ENCODE data around the gene MAGEB1. TPM values are rescaled to one million over a fixed set of nuclear protein-coding genes. Genes with fewer than 3 reads are reported as not detected.

Gene MAGEB1
- total RNA-seq, 1 donor from 2014 or later = not detected

DNA sequence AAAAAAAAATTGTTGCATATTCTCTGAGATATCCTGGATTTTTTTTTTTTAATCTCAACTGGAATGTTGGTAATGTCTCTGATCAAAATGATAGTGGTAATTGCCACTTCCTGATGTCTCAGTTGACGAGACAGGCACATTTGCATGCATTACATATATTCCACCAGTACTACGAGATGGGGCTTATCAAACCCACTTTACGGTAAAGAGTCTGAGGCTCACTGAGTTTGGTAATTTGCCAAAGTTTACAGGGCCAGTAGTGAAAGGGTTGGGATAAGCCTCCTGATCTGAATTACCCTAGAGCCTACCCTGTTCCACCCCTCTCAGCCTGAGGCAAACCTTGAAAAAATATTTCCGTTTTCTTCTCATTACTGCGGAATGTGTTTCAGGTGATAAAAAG, 26.3 kb upstream of the MAGEB1 start:
- Histone ChIP-seq H3K4me1 (no peaks in the 10 kb centered on the region), H3K27me3 (ENCODE audit: low read depth) (no peaks in the 10 kb centered on the region), H3K36me3 (no peaks in the 10 kb centered on the region), H3K9me3 (replicated peaks) (no peaks in the 10 kb centered on the region), H3K4me3 (no peak overlapping the region), H3K27ac (replicated peaks) (no peak overlapping the region)
- TF ChIP-seq, protein P1, sequence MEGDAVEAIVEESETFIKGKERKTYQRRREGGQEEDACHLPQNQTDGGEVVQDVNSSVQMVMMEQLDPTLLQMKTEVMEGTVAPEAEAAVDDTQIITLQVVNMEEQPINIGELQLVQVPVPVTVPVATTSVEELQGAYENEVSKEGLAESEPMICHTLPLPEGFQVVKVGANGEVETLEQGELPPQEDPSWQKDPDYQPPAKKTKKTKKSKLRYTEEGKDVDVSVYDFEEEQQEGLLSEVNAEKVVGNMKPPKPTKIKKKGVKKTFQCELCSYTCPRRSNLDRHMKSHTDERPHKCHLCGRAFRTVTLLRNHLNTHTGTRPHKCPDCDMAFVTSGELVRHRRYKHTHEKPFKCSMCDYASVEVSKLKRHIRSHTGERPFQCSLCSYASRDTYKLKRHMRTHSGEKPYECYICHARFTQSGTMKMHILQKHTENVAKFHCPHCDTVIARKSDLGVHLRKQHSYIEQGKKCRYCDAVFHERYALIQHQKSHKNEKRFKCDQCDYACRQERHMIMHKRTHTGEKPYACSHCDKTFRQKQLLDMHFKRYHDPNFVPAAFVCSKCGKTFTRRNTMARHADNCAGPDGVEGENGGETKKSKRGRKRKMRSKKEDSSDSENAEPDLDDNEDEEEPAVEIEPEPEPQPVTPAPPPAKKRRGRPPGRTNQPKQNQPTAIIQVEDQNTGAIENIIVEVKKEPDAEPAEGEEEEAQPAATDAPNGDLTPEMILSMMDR (IDR thresholded peaks at IDR 0.05; ENCODE audit: borderline replicate concordance) = no peak
- no peak for DNase-seq
- intact Hi-C loops (cut with micrococcal nuclease) = no loop called here

DNA sequence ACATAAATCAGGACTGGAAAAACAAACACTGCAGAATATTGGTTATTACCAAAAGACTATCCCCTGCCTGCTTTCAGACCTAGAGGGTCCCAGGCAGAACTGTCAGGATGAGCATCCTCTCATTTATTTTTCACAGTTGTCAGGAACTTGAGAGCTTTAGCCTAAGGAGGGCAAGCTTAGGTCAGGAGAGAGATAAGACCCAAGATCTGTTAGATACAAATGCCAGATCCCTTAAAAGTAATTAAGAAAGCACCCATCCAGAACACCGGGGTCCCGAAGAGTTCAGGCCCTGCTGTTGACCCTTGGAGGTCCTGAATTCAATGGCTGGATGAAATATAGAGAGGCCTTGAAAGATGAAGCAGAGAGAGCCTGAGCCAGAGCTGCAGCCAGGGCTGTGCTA, 22.4 kb upstream of the MAGEB1 start:
- Histone ChIP-seq H3K9me3 (replicated peaks) (no peaks in the 10 kb centered on the region), H3K27ac (replicated peaks) (no peak overlapping the region), H3K27me3 (ENCODE audit: low read depth) (no peaks in the 10 kb centered on the region), H3K4me1 (no peaks in the 10 kb centered on the region), H3K4me3 (no peak overlapping the region), H3K36me3 (no peaks in the 10 kb centered on the region)
- no peak for DNase-seq
- TF ChIP-seq, protein P1 (IDR thresholded peaks at IDR 0.05; ENCODE audit: borderline replicate concordance) = no peak
- intact Hi-C loops (cut with micrococcal nuclease) = no loop called here

DNA sequence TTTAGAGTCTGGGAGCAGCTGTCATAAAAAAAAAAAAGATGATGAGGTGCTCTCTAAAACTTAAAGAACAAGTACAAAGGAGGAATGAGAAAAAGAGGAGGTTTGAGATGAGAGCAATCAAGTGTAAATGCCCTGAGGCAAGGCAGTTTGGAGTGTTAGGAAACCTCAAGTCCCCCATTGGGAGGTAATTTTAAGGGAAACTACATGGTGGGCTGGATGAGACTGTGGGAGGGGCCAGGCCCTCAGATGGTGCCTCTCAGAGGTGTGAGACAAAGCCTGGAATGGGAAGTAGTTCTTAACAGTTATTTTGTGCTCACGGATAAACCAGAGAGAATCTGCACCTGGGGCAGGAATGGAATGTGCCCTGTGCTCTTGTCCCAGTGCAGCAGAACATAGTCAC, 18.4 kb upstream of the MAGEB1 start:
- Histone ChIP-seq H3K4me3 (no peak overlapping the region), H3K27ac (replicated peaks) (no peak overlapping the region)

DNA sequence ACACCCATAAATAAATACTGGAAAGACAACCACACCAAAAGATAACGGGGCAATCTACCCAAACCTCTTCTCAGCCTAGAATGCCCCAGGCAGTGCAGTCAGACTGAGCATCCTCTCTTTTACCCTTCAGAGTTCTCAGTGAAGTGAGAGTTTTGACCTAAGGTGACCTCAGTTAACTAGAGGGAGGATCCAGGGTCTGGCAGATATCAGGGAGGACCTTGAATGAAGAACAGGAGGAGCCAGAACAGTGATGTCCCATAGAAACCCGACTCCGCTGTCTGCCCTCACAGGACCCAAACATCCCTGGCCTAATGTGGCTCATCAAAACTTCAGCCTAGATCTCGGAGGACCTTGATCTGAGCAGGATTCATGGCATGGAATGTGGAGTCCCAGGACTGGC, 16.6 kb upstream of the MAGEB1 start, which contains the start of gene MAGEB3:
MAGEB3 (plus strand) TSS at position 263 of the 400 bp plus-strand sequence. CDS start 5,268 bp downstream, outside the sequence.
- Histone ChIP-seq H3K9me3 (replicated peaks) (no peaks in the 10 kb centered on the region), H3K36me3 (no peaks in the 10 kb centered on the region), H3K4me3 (no peak within 1 kb of the TSS), H3K4me1 (no peaks in the 10 kb centered on the region), H3K27me3 (ENCODE audit: low read depth) (no peaks in the 10 kb centered on the region), H3K27ac (replicated peaks) (no peak within 1 kb of the TSS)
- no peak for DNase-seq
- TF ChIP-seq, protein P1 (IDR thresholded peaks at IDR 0.05; ENCODE audit: borderline replicate concordance) = no peak
- intact Hi-C loops (cut with micrococcal nuclease) = no loop called here

More for the DNA sequence above, 18.4 kb upstream of the MAGEB1 start:
- no peaks in the 10 kb centered on the region for H3K36me3 ChIP-seq
- intact Hi-C loops (cut with micrococcal nuclease) = no loop called here
- DNase-seq = no peak
- H3K4me1 ChIP-seq = no peaks in the 10 kb centered on the region
- no peaks in the 10 kb centered on the region for H3K27me3 ChIP-seq (ENCODE audit: low read depth)
- TF ChIP-seq, protein P1 (IDR thresholded peaks at IDR 0.05; ENCODE audit: borderline replicate concordance) = no peak
- H3K9me3 ChIP-seq (replicated peaks) = no peaks in the 10 kb centered on the region

DNA sequence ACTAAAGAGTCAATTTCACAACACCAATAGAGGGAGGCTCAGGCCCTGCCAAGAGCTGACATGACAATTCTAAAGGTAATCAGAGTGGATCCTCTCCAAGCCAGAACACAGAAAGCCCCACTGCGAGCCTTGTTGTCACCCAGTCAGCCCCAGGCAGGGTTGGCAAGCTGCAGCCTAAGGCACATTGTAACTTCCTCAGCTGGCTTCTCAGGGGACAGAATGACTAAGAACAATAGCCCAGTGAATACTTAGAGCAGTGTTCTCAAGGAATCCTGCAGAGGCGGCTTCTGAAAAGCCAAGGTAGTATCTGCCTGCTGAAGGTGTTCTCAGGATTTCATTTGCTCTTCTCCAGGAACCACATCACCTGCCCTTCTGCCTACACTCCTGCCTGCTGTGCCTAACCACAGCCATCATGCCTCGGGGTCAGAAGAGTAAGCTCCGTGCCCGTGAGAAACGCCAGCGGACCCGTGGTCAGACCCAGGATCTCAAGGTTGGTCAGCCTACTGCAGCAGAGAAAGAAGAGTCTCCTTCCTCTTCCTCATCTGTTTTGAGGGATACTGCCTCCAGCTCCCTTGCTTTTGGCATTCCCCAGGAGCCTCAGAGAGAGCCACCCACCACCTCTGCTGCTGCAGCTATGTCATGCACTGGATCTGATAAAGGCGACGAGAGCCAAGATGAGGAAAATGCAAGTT, 5.1 kb upstream of the MAGEB1 start, which contains the start of gene MAGEB4:
MAGEB4 (plus strand) TSS at position 277 of the 692 bp plus-strand sequence; CDS start at position 413, 136 bp downstream.
- Histone ChIP-seq H3K36me3 (no peaks in the 10 kb centered on the region), H3K4me1 (no peaks in the 10 kb centered on the region), H3K9me3 (replicated peaks) (no peaks in the 10 kb centered on the region), H3K4me3 (no peak within 1 kb of the TSS), H3K27me3 (ENCODE audit: low read depth) (no peaks in the 10 kb centered on the region), H3K27ac (replicated peaks) (no peak within 1 kb of the TSS)
- TF ChIP-seq, protein P1 (IDR thresholded peaks at IDR 0.05; ENCODE audit: borderline replicate concordance) = no peak
- DNase-seq = no peak
- intact Hi-C loops (cut with micrococcal nuclease) = no loop called here
